ENCODE data around the gene H6PD. TPM values are rescaled to one million over a fixed set of nuclear protein-coding genes. Genes with fewer than 3 reads are reported as not detected.

H6PD gene
- total RNA-seq, result 10 to 100 TPM in 1 of 2 experiments, 1 to 10 TPM in 1; 9.3 to 10.4 TPM

DNA sequence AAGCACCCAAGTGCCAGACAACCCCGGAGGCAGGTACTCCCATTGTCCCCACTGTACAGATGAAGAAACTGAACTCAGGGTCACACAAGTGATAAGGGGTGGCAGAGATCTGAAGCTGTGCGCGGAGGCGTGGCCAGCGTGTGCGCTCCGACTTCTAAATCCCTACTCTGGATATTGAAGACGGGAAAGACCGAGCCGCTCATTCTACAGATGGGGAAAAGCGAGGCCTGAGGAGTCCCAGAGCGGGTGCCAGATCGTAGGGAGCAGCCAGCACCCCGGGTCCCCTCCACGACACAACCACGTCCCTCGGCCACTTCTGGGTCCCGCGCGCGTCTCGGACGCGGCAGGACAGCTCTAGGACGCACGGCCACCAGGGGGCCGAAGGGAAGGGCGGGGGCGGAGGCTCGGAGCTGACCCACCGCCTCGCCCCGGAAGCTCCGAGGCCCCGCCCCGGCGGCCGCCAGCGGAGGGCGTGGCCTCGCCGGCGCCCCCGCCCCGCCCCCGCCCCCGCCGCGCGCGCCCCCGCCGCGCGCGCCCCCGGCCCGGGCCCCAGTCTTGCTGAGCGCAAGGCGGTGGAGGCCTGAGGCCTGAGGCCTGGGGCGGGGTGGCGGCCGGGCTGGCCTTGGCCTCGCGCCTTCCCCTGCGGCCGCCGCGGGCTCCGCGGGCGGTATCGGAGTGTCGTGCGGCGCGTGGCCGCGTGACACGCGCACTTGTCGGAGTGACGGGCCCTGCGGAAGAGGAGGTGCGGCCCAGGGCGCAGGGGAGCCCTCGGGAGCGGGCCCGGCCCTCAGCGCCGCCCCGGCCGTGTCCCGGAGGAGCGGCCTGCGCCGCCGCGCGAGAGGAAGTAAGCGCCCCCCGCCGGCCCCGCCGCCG, at the start of gene H6PD:
Gene H6PD (plus strand): TSS at position 552 of the 873 bp plus-strand sequence. CDS start 10,161 bp downstream, outside the sequence.
- ChIA-PET POLR2A (interaction anchor here (1.0 to 1.3 kb wide), 3 partner anchors 10 to 41 kb away, joined by 3 to 6 read pairs (median 4); no protein-coding TSS in a partner anchor), CTCF (interaction anchor here (0.6 to 3.3 kb wide), 9 partner anchors 10 to 381 kb away, joined by 3 to 10 read pairs (median 4); no protein-coding TSS in a partner anchor)
- peak within 1 kb of the TSS; percentile 88 for H3K27ac Mint-ChIP-seq
- intact Hi-C loops (cut with micrococcal nuclease), result loop anchor here (5.0 kb wide), 1 partner anchor 37 kb away; no protein-coding TSS in a partner anchor
- H3K9me3 Mint-ChIP-seq, result no peaks in the 10 kb centered on the region
- peak; percentile 77 for DNase-seq
- H3K4me1 Mint-ChIP-seq (ENCODE audit: low read depth), result peaks cover 37% of the 10 kb centered on the region
- H3K27me3 Mint-ChIP-seq, result no peaks in the 10 kb centered on the region
- H3K36me3 Mint-ChIP-seq, result no peaks in the 10 kb centered on the region
- H3K4me3 Mint-ChIP-seq, result peak within 1 kb of the TSS; percentile 86

DNA sequence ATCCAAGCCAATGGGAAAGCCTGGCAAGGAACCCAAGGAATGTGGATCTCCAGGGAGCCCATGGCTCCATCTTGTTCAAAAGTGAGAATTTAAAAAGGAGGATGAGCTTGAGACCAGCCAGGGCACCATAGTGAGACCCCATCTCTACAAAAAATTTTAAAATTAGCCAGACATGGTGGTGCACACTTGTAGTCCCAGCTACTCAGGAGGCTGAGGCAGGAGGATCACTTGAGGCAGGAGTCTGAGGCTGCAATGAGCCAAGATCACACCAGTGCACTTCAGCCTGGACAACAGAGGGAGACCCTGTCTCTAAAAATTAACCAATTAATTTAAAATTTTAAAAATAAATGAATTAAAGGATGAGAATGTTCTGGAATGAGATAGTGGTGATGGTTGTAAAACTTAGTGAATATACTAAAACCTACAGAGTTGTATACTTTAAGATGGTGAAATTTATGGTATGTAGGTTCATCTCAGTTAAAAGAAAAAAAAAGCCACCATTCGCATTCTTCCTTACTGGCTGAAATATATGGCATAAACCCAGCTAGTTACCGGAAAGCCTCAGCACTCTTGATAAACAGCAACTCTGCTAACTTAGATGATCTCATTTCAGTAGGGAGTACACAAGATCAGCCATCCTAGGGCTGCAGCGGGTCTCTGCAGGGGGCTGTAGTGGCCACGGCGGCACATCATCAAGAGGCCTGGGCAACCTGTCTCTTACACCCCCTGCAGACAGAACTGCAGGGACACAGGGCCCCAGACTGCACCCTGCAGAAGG, 48.3 kb upstream of the H6PD start:
- Mint-ChIP-seq H3K27me3 (peaks cover 23% of the 10 kb centered on the region), H3K4me3 (no peak overlapping the region), H3K36me3 (peaks cover 1% of the 10 kb centered on the region), H3K9me3 (no peaks in the 10 kb centered on the region), H3K4me1 (ENCODE audit: low read depth) (peaks cover 7% of the 10 kb centered on the region), H3K27ac (no peak overlapping the region)
- no peak for DNase-seq
- ChIA-PET CTCF (interaction anchor here (1.0 kb wide), 1 partner anchor 64 kb away, joined by 3 read pairs; no protein-coding TSS in a partner anchor), POLR2A (no interaction called here)
- intact Hi-C loops (cut with micrococcal nuclease), result no loop called here

- intact Hi-C loops (cut with micrococcal nuclease), result no loop called here
- Mint-ChIP-seq H3K36me3 (no peaks in the 10 kb centered on the region), H3K4me1 (ENCODE audit: low read depth) (no peaks in the 10 kb centered on the region), H3K27me3 (peaks cover 15% of the 10 kb centered on the region), H3K27ac (no peak overlapping the region), H3K4me3 (no peak overlapping the region), H3K9me3 (no peaks in the 10 kb centered on the region)
- ChIA-PET POLR2A (no interaction called here), CTCF (interaction anchor here (1.0 kb wide), 1 partner anchor 63 kb away, joined by 3 read pairs; no protein-coding TSS in a partner anchor)
- DNase-seq, result no peak
Measured at GRCh38 chr1:9187004-9187403, 47.6 kb upstream of the H6PD start.

DNA sequence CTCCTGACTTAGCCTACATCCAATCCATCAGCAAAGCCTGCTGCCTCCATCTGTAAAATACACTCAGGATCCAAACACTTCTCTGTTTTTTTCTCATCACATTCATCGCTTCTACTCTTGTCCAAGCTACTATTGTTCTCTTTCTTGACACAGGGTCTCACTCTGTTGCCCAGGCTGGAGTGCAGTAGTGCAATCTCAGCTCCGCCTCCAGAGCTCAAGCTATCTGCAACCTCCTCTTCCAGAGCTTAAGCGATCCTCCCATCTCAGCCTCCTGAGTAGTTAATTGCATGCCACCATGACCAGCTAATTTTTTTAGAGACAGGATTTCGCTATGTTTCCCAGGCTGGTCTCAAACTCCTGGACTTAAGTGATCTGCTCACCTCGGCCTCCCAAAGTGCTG, 44.3 kb upstream of the H6PD start:
- H3K36me3 Mint-ChIP-seq, result no peaks in the 10 kb centered on the region
- ChIA-PET POLR2A (no interaction called here), CTCF (interaction anchor here (1.7 to 2.8 kb wide), 2 partner anchors 10 to 79 kb away, joined by 6 to 14 read pairs; no protein-coding TSS in a partner anchor)
- H3K9me3 Mint-ChIP-seq, result no peaks in the 10 kb centered on the region
- intact Hi-C loops (cut with micrococcal nuclease), result no loop called here
- peaks cover 6% of the 10 kb centered on the region for H3K27me3 Mint-ChIP-seq
- H3K4me1 Mint-ChIP-seq (ENCODE audit: low read depth), result no peaks in the 10 kb centered on the region
- no peak for DNase-seq
- no peak overlapping the region for H3K4me3 Mint-ChIP-seq
- H3K27ac Mint-ChIP-seq, result no peak overlapping the region

- Mint-ChIP-seq H3K4me1 (ENCODE audit: low read depth) (peaks cover 2% of the 10 kb centered on the region), H3K27ac (no peak overlapping the region), H3K36me3 (no peaks in the 10 kb centered on the region), H3K4me3 (no peak overlapping the region), H3K9me3 (no peaks in the 10 kb centered on the region), H3K27me3 (peaks cover 11% of the 10 kb centered on the region)
- ChIA-PET POLR2A (no interaction called here), CTCF (interaction anchor here (1.7 to 2.8 kb wide), 2 partner anchors 11 to 80 kb away, joined by 6 to 14 read pairs; no protein-coding TSS in a partner anchor)
- no peak for DNase-seq
- intact Hi-C loops (cut with micrococcal nuclease), result no loop called here
Measured at GRCh38 chr1:9191231-9191630, 43.3 kb upstream of the H6PD start.

GRCh38 chr1:9192578-9193232, 41.9 kb upstream of the H6PD start:
- ChIA-PET CTCF (interaction anchor here (1.1 to 2.2 kb wide), 2 partner anchors 12 to 82 kb away, joined by 3 to 8 read pairs; no protein-coding TSS in a partner anchor), POLR2A (no interaction called here)
- intact Hi-C loops (cut with micrococcal nuclease), result no loop called here
- peaks cover 23% of the 10 kb centered on the region for H3K27me3 Mint-ChIP-seq
- H3K36me3 Mint-ChIP-seq, result no peaks in the 10 kb centered on the region
- H3K4me1 Mint-ChIP-seq (ENCODE audit: low read depth), result peaks cover 11% of the 10 kb centered on the region
- no peak overlapping the region for H3K4me3 Mint-ChIP-seq
- no peaks in the 10 kb centered on the region for H3K9me3 Mint-ChIP-seq
- DNase-seq, result no peak
- H3K27ac Mint-ChIP-seq, result no peak overlapping the region

- no peaks in the 10 kb centered on the region for H3K9me3 Mint-ChIP-seq
- CTCF ChIA-PET, result interaction anchor here (1.1 to 2.2 kb wide), 2 partner anchors 12 to 83 kb away, joined by 3 to 8 read pairs; no protein-coding TSS in a partner anchor
- H3K4me1 Mint-ChIP-seq (ENCODE audit: low read depth), result peaks cover 11% of the 10 kb centered on the region
- peaks cover 27% of the 10 kb centered on the region for H3K27me3 Mint-ChIP-seq
- H3K4me3 Mint-ChIP-seq, result no peak overlapping the region
- no peak overlapping the region for H3K27ac Mint-ChIP-seq
- POLR2A ChIA-PET, result no interaction called here
- H3K36me3 Mint-ChIP-seq, result no peaks in the 10 kb centered on the region
- no peak for DNase-seq
- intact Hi-C loops (cut with micrococcal nuclease), result no loop called here
Measured at GRCh38 chr1:9193233-9193625, 41.3 kb upstream of the H6PD start.

- Mint-ChIP-seq H3K27me3 (peaks cover 33% of the 10 kb centered on the region), H3K4me3 (no peak overlapping the region), H3K9me3 (no peaks in the 10 kb centered on the region), H3K27ac (no peak overlapping the region), H3K4me1 (ENCODE audit: low read depth) (peaks cover 11% of the 10 kb centered on the region), H3K36me3 (no peaks in the 10 kb centered on the region)
- no peak for DNase-seq
- intact Hi-C loops (cut with micrococcal nuclease), result no loop called here
- CTCF ChIA-PET, result interaction anchor here (2.2 kb wide), 1 partner anchor 83 kb away, joined by 8 read pairs; no protein-coding TSS in a partner anchor
- POLR2A ChIA-PET, result no interaction called here
Measured at GRCh38 chr1:9194024-9194423, 40.5 kb upstream of the H6PD start.

GRCh38 chr1:9195651-9196050, 38.9 kb upstream of the H6PD start:
- CTCF ChIA-PET, result interaction anchor here (0.6 to 3.4 kb wide), 8 partner anchors 16 to 374 kb away, joined by 3 to 40 read pairs (median 4); no protein-coding TSS in a partner anchor
- H3K27ac Mint-ChIP-seq, result no peak overlapping the region

DNA sequence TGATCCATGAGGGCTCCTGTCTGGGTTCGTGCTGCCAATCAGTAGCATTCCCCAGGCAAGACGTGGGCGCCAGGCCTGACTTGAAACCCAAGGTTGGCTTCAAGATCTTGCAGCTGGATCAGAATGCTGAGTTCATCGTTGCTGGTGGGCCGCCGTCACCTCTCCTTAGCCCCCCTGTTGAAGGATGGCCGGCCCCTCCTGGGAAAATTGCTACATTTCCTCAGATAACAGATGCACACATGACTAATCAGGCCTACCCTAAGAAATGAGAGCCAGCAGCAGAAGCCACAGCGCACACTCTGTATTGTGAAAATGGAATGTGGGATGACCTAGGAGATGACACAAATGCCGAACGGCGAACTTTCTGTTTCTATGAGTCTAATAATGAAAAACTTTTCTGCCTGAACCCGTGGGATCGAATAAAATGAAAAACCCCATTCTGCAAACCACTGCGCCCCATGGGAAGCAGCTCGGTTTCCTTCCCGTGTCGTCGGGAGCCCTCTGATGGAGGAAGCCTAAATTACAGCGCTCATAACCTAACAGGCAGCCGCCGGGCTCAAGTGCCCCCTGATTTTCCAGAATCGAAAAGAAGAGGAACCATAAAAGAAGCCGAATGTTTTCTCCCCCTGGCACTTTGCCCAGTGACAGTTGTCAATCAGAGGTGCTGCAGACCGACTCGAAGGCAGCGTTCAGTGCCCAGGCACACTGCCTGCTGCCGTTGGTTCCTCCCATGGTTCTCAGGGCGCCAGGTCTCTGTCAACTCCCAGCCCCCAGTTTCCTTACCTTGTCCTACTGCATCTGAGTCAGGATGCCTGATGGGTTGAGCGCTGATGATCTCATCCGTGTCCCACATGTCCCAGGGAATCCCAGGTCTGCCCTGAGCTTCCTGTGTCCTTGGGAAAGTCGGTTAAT, 38.2 kb upstream of the H6PD start:
- Mint-ChIP-seq H3K4me3 (no peak overlapping the region), H3K4me1 (ENCODE audit: low read depth) (peaks cover 16% of the 10 kb centered on the region), H3K27ac (no peak overlapping the region), H3K27me3 (peaks cover 50% of the 10 kb centered on the region), H3K36me3 (no peaks in the 10 kb centered on the region), H3K9me3 (no peaks in the 10 kb centered on the region)
- ChIA-PET POLR2A (interaction anchor here (1.0 kb wide), 1 partner anchor 86 kb away, joined by 4 read pairs; no protein-coding TSS in a partner anchor), CTCF (interaction anchor here (0.6 to 3.4 kb wide), 12 partner anchors 14 to 187 kb away, joined by 3 to 40 read pairs (median 4); no protein-coding TSS in a partner anchor)
- DNase-seq, result peak; percentile 80
- intact Hi-C loops (cut with micrococcal nuclease), result loop anchor here (1.0 to 5.0 kb wide), 5 partner anchors 16 to 86 kb away; partner anchors contain the start of gene H6PD

More at GRCh38 chr1:9195651-9196050, 38.9 kb upstream of the H6PD start:
- no peak for DNase-seq
- no peaks in the 10 kb centered on the region for H3K36me3 Mint-ChIP-seq
- peaks cover 11% of the 10 kb centered on the region for H3K4me1 Mint-ChIP-seq (ENCODE audit: low read depth)
- H3K27me3 Mint-ChIP-seq, result peaks cover 49% of the 10 kb centered on the region
- POLR2A ChIA-PET, result no interaction called here
- no peaks in the 10 kb centered on the region for H3K9me3 Mint-ChIP-seq
- H3K4me3 Mint-ChIP-seq, result no peak overlapping the region
- intact Hi-C loops (cut with micrococcal nuclease), result loop anchor here (1.0 to 5.0 kb wide), 5 partner anchors 15 to 85 kb away; partner anchors contain the start of gene H6PD
